HepG2 (cell line): ENCODE data around the gene PRDM12. TPM values are rescaled to one million over a fixed set of nuclear protein-coding genes. Genes with fewer than 3 reads are reported as not detected.

Experiments used
- JDP2 ChIP-seq: sonication (generic); formaldehyde crosslinking; IDR thresholded peaks from 2 replicates; pipeline ENCODE4 v1.8.1; 2022; ENCODE audit warnings: missing genetic modification reagents, borderline replicate concordance
- KAT8 ChIP-seq: IDR thresholded peaks from 2 replicates; pipeline ENCODE4 v1.6.1; 2016; ENCODE audit warnings: missing genetic modification reagents, missing compliant biosample characterization
- MATR3 ChIP-seq: sonication (generic); formaldehyde crosslinking; IDR thresholded peaks from 2 replicates; pipeline ENCODE4 v1.4.0; 2020; ENCODE audit warnings: missing genetic modification reagents
- NAIF1 ChIP-seq: sonication (generic); formaldehyde crosslinking; IDR thresholded peaks from 2 replicates; pipeline ENCODE4 v1.5.0; 2020; ENCODE audit warnings: mild to moderate bottlenecking, missing genetic modification reagents, borderline replicate concordance
- PCBP1 ChIP-seq: fragments of 200-400 bp; formaldehyde crosslinking; IDR thresholded peaks from 2 replicates; pipeline ENCODE4 v1.6.1; 2017; ENCODE audit warnings: mild to moderate bottlenecking, low read depth, low read length, borderline replicate concordance
- PHF8 ChIP-seq: sonication (generic); formaldehyde crosslinking; IDR thresholded peaks from 2 replicates; pipeline ENCODE4 v1.5.0; 2020; ENCODE audit warnings: missing genetic modification reagents
- PPARG ChIP-seq: conservative IDR thresholded peaks from 2 replicates; pipeline ENCODE4 v1.6.1; 2016; ENCODE audit warnings: missing biosample characterization, missing genetic modification reagents
- RARA ChIP-seq: IDR thresholded peaks from 2 replicates; pipeline ENCODE4 v1.6.1; 2016; ENCODE audit warnings: missing genetic modification reagents, missing compliant biosample characterization
- RFX5 ChIP-seq: IDR thresholded peaks from 2 replicates; pipeline ENCODE4 v1.6.1; 2011; ENCODE audit warnings: low read depth, low read length, improper control_type of control experiment
- SIX4 ChIP-seq: sonication (generic); formaldehyde crosslinking; IDR thresholded peaks from 2 replicates; pipeline ENCODE4 v1.4.0; 2020; ENCODE audit warnings: missing genetic modification reagents
- TFE3 ChIP-seq: IDR thresholded peaks from 2 replicates; pipeline ENCODE4 v1.6.1; 2016
- UBTF ChIP-seq: sonication (generic); formaldehyde crosslinking; IDR thresholded peaks from 2 replicates; pipeline ENCODE4 v1.4.0; 2020; ENCODE audit warnings: mild to moderate bottlenecking, missing genetic modification reagents
- ZMYM3 ChIP-seq: sonication (generic); formaldehyde crosslinking; IDR thresholded peaks from 2 replicates; pipeline ENCODE4 v1.5.1; 2020; ENCODE audit warnings: mild to moderate bottlenecking, missing genetic modification reagents
- ZNF430 ChIP-seq: sonication (generic); formaldehyde crosslinking; IDR thresholded peaks from 2 replicates; pipeline ENCODE4 v1.9.0; 2021; ENCODE audit warnings: mild to moderate bottlenecking, missing genetic modification reagents
- ZNF564 ChIP-seq: sonication (generic); formaldehyde crosslinking; IDR thresholded peaks from 2 replicates; pipeline ENCODE4 v1.8.1; 2023; ENCODE audit warnings: mild to moderate bottlenecking, missing genetic modification reagents
- ZNF747 ChIP-seq: sonication (generic); formaldehyde crosslinking; IDR thresholded peaks from 2 replicates; pipeline ENCODE4 v1.8.1; 2023; ENCODE audit warnings: missing genetic modification reagents, mild to moderate bottlenecking, borderline replicate concordance
- polyA plus RNA-seq, 8 experiments: library from polyadenylated mRNA; depleted of rRNA in 3 of 8; stranded (reverse) in 7 of 8; unstranded in 1 of 8; fragments of >200 nt; fragmentation: Illumina TruSeq in 4 of 8; extraction: Trizol in 4 of 8; gene quantifications; 2 replicates each; pipeline versions ENCODE4 v1.2.1 to v1.2.3, GENCODE V29; 2011 to 2016; ENCODE audit warnings: low read depth in 4 of 8, missing spikeins in 1 of 8, mixed read lengths in 1 of 8; ENCODE audit not compliant: insufficient read depth in 1 of 8
- total RNA-seq, 5 experiments: library from RNA; depleted of rRNA; stranded (reverse); fragments of >200 nt; fragmentation: Illumina TruSeq; extraction: Trizol; gene quantifications; 2 replicates each; pipeline ENCODE4 v1.2.3, GENCODE V29; 2016; ENCODE audit warnings: low read depth in 1 of 5
- TF ChIP-seq, protein P1 (sequence below): sonication (generic); formaldehyde crosslinking; IDR thresholded peaks from 2 replicates; pipeline ENCODE4 v1.4.0; 2020; ENCODE audit warnings: missing genetic modification reagents
- TF ChIP-seq, protein P2 (sequence below): sonication (generic); formaldehyde crosslinking; IDR thresholded peaks from 2 replicates; pipeline ENCODE4 v1.5.1; 2020; ENCODE audit warnings: missing genetic modification reagents, mild to moderate bottlenecking, borderline replicate concordance

PRDM12 gene
- total and polyA plus RNA-seq, 2 of the 13 experiments (the other 11 are each of a cell fraction or from before 2014, with no cell fraction given), result 0.04 to 0.07 TPM

DNA sequence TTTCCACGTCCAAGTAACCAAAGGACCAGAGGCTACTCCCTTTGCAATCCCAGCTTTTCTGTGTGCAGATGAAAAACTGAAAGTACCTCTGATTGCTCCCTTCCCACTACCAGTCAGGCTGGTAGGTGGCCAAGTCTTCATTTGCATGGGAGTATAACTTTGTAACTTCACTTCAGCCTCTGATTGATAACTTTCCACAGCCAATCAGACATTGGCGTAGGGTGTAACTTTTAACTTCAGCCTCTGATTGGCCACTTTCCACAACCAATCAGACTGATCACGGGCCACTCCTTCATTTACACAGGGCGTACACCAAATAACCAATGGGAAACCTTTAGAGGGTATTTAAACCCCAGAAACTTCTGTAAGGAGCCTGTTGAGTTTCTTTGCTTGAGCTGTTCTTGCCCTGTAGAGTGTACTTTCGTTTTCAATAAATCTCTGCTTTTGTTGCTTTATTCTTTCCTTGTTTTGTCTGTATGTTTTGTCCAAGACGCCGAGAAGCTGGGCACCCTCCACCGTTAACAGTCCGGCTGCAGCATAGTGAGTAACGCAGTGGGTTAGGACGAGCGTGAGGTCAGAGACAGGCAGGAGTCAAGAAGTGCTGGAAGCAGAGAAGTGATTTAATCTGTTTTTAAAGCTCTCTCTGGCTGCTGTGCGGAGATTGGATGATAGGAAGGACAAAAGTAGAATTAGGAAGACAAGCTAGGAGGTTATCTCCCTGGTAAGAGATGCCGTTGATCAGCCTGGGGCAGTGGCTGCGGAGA, 25.7 kb downstream of the PRDM12 start (continued):
- TF ChIP-seq ZMYM3 (CRISPR knock-in tag), result no peak
- no peak for TF ChIP-seq TFE3 (CRISPR knock-in tag)
- TF ChIP-seq, protein P1, sequence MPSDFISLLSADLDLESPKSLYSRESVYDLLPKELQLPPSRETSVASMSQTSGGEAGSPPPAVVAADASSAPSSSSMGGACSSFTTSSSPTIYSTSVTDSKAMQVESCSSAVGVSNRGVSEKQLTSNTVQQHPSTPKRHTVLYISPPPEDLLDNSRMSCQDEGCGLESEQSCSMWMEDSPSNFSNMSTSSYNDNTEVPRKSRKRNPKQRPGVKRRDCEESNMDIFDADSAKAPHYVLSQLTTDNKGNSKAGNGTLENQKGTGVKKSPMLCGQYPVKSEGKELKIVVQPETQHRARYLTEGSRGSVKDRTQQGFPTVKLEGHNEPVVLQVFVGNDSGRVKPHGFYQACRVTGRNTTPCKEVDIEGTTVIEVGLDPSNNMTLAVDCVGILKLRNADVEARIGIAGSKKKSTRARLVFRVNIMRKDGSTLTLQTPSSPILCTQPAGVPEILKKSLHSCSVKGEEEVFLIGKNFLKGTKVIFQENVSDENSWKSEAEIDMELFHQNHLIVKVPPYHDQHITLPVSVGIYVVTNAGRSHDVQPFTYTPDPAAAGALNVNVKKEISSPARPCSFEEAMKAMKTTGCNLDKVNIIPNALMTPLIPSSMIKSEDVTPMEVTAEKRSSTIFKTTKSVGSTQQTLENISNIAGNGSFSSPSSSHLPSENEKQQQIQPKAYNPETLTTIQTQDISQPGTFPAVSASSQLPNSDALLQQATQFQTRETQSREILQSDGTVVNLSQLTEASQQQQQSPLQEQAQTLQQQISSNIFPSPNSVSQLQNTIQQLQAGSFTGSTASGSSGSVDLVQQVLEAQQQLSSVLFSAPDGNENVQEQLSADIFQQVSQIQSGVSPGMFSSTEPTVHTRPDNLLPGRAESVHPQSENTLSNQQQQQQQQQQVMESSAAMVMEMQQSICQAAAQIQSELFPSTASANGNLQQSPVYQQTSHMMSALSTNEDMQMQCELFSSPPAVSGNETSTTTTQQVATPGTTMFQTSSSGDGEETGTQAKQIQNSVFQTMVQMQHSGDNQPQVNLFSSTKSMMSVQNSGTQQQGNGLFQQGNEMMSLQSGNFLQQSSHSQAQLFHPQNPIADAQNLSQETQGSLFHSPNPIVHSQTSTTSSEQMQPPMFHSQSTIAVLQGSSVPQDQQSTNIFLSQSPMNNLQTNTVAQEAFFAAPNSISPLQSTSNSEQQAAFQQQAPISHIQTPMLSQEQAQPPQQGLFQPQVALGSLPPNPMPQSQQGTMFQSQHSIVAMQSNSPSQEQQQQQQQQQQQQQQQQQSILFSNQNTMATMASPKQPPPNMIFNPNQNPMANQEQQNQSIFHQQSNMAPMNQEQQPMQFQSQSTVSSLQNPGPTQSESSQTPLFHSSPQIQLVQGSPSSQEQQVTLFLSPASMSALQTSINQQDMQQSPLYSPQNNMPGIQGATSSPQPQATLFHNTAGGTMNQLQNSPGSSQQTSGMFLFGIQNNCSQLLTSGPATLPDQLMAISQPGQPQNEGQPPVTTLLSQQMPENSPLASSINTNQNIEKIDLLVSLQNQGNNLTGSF (CRISPR knock-in tag), result no peak
- no peak for TF ChIP-seq UBTF
- TF ChIP-seq RFX5, result no peak
- no peak for TF ChIP-seq SIX4 (CRISPR knock-in tag)
- TF ChIP-seq, protein P2, sequence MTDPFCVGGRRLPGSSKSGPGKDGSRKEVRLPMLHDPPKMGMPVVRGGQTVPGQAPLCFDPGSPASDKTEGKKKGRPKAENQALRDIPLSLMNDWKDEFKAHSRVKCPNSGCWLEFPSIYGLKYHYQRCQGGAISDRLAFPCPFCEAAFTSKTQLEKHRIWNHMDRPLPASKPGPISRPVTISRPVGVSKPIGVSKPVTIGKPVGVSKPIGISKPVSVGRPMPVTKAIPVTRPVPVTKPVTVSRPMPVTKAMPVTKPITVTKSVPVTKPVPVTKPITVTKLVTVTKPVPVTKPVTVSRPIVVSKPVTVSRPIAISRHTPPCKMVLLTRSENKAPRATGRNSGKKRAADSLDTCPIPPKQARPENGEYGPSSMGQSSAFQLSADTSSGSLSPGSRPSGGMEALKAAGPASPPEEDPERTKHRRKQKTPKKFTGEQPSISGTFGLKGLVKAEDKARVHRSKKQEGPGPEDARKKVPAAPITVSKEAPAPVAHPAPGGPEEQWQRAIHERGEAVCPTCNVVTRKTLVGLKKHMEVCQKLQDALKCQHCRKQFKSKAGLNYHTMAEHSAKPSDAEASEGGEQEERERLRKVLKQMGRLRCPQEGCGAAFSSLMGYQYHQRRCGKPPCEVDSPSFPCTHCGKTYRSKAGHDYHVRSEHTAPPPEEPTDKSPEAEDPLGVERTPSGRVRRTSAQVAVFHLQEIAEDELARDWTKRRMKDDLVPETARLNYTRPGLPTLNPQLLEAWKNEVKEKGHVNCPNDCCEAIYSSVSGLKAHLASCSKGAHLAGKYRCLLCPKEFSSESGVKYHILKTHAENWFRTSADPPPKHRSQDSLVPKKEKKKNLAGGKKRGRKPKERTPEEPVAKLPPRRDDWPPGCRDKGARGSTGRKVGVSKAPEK (CRISPR knock-in tag), result no peak
- no peak for TF ChIP-seq PCBP1
- TF ChIP-seq KAT8 (CRISPR knock-in tag), result peak; percentile 65; the same call in 1 of the 2 replicates
- peak; percentile 18; the same call in 1 of the 2 replicates for TF ChIP-seq PHF8 (CRISPR knock-in tag)
- no peak; the same call in 1 of the 2 replicates for TF ChIP-seq ZNF564 (CRISPR knock-in tag)
- TF ChIP-seq PPARG (CRISPR knock-in tag), result no peak
- 0 out of 2 replicates have a peak, but pooled peaks have one; percentile 3 for TF ChIP-seq RARA
- no peak for TF ChIP-seq ZNF747 (CRISPR knock-in tag)
- TF ChIP-seq JDP2 (CRISPR knock-in tag), result no peak
- no peak for TF ChIP-seq MATR3 (CRISPR knock-in tag)
- TF ChIP-seq ZNF430 (CRISPR knock-in tag), result 0 out of 2 replicates have a peak, but pooled peaks have one; percentile 29
- TF ChIP-seq NAIF1 (CRISPR knock-in tag), result 0 out of 2 replicates have a peak, but pooled peaks have one; percentile 42
